HG02623 (cell line): Measurements from ENCODE around the gene DENND1A.

Experiments
- ATAC-seq: cut with Tn5 transposase; IDR thresholded peaks from one replicate; pipeline ENCODE4 v1.9.1; 2021; ENCODE audit warnings: moderate library complexity; ENCODE audit not compliant: unreplicated experiment

Gene DENND1A

DNA sequence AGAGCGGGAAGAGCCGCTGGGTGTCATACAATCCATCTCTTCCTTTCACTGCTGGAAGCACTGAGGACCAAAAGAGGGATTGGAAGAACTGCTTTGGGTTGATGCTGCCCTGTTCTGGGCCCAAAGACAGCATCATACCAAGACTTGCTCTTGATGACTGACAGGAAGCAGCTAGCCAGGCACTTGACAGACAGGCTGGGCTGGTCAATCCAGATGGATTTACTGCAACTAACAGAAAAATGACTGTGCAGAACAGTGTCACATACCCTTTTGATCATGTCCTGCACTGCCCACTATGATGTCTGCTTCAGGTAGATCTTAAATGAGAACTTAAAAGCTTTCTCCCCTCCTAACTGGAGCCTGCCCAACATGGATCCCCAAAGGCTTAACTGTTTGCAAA lies 416.4 kb downstream of the DENND1A start:
- no peak for ATAC-seq

DNA sequence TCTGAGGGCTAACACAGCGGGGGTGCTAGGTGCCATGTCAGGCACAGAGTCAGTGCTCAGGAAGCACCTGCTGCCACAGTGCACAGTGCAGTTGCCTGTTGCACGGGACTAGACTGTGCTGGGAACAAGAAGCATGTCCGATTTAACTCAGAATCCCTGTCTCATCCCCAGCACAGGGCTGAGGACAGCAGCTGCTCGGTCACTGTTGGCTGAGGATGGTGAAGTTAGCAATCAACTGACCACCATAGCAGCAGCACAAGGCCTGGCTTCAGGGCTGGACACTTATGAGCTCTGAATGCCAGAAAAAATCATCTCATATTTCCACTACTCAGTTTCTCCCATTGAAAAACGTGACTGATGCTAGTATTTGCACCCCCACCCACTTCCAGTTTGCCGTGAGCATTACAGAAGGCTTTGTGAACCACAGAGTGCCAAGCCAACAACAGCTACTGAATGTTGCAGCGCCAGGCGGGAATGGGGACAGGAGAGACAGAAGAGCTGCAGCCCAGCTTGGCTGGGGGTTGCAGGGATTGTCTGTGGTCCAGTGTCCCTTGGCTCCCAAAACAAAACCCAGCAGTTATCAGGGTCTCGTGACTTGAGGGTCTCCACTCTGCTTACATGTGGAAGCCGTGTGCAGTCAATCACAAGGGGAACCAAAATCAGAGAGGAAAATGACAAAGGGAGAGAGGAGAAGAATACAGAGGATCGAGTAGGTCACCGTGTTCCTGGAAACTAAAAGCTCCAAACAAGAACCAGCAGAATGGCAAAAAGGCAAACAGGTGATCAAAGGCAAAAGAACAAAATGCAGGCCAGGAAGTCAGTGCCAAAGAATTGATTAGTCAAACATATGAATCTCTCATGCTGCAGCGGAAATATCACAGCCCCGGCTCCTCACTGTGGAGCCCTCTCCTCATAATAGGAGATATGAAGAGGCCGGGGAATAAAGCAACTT lies 418.3 kb downstream of the DENND1A start:
- ATAC-seq = no peak

DNA sequence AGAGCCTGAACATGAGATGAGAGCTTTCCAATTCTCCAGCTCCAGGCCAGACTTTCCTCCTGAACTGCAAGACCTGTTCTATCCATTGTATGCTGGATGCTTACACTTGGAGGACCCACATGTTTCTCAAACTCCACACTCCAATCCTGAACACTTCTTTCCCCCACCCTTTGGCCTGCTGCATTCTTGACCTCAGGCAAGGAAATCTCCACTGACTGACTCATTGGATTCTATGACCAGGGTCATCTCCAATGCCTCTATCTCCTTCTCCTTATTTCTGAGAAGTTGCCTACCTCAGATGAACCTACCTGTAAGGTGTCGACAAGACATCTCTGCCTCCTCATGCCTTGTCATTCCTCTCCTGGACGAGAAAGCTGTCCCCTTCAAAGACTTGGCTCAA lies 420.3 kb downstream of the DENND1A start:
- ATAC-seq = no peak

DNA sequence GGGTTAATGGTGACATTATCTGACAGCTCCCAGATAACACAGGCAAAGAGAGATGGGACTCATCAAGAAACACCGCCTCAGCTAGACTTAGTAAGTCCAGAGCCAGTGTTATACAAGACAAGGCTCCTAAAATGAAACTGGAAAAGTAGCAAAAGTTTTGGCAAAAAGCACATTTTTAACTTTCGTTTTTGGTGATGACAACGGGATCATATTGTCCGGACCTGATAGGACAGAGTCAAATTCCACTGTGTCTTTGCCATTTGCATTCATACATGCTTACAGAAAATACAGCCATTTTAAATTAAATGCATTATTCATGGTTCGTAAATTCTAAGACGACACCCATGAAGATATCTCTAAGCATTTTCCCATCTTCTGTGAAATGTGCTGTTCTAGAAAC lies 421.9 kb downstream of the DENND1A start:
- ATAC-seq = no peak

DNA sequence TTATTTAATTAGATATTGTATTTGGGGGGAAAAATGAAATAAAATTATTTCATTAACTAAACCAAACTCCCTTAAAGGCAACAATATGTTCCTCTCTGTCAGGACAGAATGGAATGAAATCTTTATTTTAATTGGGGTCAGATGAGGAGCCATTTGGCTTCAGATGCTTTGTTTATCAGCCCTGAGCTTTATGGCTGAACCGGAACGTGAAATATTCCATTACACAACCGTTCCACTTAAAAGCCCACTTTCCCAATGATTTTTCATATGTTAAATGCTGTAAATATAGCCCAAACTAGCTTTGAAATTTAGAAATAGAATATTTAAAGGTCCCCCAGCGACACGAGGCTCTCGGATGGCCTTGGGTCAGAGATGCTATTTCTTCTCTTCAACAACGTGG lies 424.4 kb downstream of the DENND1A start:
- no peak for ATAC-seq

DNA sequence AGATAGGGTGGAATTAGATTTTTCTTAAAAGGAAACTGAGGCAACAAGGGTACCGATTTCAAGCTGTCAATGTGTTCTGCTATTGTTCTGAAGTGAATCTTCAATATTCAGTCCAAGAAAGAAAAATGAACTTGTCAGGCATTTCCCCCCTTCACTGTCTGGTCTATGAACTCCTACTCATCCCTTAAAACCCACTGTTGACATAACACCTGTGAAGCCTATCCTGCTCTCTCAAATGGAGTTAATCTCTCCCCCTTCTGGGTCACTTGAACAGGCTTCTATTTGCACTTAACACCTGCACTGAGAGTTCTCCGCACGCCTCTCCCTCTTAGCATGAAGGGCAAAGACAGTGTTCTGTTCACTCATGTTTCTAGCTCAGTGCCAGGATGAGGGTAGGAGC lies 429.6 kb downstream of the DENND1A start:
- no peak for ATAC-seq

DNA sequence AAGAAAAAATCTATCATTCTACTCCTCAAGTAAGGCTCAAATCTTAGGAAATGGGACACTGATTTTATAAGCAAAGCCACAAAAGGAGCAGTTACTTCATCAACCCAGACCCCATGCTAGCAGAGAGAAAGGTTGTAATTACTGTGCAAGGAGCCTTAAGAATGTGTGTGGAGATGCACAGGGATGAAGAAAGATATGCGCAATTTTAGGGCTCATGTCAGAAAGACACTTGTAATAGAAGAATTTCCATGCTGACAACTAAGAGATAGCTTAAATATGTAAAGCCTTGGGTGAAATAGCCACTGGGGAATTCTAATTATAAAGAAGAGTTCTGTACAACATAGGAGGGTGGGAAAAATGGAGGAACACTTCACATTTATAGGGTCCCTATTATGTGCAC lies 432.1 kb downstream of the DENND1A start:
- no peak for ATAC-seq

DNA sequence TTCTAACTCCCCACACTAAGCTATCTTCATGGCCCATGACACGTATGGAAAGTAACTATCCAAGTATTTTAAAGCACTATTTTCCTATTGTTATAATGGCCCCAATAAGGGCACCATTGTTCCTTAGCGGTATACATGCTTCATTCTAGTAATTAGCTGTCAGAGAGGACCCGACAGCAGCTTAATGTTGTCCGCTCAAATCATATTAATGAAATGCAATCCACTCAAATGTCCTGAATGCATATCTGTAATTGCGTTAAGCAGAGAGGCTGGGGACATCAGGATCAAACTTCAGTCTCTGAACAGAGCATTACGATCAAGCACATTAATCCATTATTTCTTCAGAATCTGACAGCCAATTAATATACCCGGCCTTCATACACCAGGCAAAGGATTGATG lies 434.2 kb downstream of the DENND1A start:
- ATAC-seq = no peak

DNA sequence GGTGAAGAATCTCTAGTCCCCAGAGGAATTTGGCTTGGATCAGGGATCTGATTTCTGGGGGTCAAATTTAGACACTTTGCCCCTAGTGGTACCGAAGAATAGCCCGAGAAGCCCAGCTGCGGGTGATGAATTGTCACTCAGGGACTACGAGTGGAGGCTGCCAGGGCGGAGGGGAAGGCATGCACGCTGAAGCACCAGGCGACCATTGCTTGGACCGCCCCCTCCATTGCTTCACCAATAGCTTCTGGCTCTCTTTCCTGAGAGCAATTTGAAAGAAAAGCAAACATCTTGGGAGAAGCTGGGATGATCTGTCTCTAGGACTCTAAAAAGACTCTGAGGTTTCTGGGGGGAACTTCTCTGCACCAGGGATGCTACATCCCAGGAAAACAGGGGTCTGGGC lies 436.3 kb downstream of the DENND1A start:
- no peak for ATAC-seq

DNA sequence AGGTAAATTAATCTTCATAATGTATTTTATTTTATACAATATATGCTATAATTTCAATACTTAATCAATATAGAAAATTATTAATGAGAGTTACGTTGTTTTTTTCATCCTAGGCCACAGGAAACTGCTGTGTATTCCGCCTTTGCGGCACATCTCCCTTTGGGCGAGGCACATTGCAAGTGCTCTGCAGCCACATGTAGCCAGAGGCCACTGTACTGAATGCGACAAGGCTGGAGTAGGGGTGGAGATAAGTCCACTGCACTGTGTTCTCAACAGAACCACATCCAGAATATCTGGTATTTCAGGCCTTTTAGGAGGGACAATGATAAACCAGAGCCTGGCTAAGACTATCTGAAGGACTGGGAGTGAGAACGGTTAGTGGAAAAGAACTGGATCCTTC lies 439.2 kb downstream of the DENND1A start:
- ATAC-seq = no peak

DNA sequence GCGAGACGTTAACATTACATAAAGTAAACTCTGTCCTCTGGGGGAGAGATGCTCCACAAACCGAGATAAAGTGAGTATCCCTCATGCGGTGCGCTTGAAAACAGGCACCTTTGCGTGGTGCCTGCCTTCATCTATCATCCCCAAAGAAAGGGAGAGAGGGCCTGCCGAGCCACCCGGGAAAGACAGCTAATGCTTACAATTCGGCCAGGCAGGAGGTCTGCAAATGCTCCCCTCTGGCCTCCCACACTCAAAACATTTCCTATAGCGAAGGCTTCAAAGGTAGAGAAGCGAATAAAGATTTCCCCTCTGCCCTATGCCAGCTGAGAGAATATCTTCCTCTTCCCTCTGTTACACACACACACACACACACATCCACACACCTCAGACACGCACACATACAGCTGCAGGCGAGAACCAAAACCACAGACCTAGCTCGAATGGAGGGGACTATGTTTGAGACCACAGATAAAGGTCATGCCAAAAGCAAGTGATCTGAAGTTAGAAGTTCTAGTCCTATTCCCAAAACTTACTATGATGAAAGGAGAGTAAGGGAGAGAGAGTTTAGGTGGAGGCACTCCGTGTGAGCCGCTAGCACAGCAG lies 441.1 kb downstream of the DENND1A start:
- ATAC-seq = no peak

DNA sequence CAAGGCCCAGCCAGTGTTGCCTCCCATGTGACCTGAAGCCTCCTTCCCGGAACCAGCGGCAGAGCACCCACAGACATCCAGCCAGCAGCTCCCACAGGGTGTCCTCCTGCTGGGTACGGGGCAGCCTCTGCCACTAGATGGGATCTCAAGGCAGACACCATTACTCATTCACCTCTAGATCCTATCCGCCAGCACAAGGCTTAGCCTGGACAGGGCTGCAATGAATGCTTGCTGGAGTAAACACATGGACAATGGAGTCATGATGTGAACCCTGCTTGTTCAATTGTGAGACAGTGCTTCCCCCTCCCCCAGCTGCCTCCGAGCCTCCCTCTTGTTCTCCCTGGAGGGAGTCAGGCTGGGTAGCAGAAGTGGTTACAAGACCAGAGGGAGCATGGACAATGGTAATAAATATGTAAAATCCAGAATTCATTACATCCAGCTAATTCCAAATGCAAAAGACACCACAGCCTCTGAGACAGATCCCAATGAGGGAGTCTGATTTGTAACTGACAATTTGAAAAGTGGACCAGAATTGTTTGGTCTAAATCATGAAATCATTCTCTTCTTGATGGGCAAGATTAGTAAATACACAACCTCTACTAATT lies 441.9 kb downstream of the DENND1A start:
- ATAC-seq = no peak

DNA sequence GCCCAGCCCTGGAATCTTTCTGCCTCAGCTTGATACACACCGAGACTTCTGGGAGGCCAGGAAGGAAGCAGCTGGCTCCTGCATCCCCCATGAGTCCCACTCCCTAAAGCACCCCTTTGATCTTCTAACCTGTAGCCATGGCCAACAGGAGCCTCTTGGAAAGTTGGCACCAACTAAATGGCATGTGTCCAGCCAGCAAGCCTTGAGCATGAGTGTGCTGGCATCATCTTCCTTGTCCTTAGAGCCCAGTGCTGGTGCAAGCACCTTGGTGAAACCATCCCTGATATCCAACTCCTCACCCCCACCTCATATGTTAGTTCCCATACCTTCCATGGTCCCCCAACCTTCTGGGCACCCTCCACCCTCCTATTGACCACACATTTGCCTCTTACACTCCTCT lies 443.5 kb downstream of the DENND1A start:
- ATAC-seq = no peak

DNA sequence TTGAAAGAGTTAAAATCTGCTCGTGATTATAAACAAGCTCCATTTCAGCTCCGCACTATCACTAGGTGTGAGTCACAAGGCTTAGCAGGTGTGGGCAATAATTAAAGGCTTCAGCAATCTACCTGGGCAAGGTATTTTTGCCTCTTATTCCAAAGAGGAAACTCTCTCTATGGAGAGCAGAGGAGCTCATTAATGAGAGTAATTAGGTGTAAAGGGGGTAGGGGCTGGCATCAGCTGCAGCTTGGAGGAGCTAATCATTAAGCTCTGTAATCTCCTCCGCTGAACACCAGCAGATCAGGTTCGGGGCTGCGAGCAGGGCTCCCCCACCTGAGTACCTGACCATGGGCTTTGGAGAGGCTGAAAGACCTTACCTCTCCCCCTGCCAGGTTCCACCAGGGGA lies 444.7 kb downstream of the DENND1A start:
- ATAC-seq = no peak

DNA sequence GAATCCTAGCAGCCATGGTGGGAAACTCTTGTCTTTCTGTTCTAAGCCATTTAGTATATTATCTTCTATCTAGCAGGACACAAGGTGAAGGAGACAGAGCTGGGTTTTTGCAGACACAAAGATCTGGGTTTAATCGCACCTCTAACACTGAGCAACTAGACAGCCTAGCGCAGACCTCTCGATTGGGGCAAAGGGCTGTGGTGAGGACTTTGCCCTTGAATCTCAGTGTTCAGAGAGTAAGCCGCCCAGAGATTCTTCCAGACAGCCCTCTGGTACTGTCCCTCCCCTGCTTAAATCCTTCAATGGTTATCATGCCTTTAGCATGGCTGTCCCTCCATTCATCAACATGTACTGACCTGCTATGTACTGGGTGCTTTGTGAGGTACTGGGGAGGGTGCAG lies 445.8 kb downstream of the DENND1A start:
- ATAC-seq = no peak

DNA sequence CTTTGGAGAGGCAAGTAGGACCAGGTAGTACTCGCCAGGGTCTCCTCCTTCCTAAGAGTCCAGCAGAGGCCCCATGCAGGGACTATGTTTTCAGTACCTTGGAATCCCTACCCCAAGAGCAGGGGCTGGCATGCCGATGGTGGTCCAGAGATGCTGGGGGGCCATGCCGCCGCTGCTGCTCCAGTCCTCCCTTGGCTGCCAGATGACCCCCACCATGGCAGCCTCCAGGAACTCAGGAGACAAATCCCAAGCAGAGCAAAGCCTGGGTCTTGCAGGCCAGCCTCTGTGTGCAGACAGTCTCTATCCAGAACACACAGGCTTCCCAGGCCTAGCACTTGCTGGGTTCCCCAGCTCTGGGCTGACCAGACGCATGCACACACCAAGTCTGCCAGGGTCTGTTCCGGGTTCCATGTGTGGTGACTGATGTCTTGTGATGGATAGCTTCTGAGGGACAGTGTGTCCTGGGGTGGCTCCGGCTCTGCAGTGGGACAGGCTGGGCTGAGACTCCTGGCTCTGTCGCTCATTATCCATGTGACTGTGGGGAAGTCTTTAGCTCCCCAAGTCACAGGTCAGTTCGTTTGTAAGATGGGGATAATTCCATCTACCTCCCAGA lies 446.6 kb downstream of the DENND1A start:
- ATAC-seq = no peak

DNA sequence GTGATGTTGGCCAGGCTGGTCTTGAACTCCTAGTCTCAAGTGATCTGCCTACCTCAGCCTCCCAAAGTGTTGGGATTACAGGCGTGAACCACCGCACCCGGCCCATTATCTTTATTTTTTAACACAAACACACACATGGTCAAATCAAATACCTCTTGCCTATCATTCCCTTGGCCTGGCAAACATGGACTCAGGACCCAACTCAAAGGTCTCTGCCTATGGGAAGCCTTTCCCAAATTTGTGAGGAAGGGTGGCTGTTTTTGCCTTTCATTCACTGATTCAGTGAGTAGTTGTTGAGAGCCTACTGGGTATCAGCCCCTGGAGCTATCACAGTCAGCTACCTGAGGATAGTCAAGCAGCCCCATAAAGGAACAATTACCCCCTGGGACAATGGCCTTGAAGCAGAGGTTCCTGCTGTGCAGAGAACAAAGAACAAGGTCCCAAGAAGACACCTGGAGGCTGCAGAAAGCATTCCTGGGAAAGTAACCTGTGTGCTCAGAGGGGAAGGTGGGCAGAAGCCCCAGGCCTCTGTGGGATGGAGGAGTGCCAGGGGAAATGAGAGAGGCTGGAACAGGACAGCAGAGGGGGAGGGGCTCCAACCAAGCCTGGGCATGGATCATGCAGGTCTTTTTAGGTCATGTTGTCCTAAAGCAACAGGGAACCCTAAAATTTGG lies 447.5 kb downstream of the DENND1A start:
- no peak for ATAC-seq

DNA sequence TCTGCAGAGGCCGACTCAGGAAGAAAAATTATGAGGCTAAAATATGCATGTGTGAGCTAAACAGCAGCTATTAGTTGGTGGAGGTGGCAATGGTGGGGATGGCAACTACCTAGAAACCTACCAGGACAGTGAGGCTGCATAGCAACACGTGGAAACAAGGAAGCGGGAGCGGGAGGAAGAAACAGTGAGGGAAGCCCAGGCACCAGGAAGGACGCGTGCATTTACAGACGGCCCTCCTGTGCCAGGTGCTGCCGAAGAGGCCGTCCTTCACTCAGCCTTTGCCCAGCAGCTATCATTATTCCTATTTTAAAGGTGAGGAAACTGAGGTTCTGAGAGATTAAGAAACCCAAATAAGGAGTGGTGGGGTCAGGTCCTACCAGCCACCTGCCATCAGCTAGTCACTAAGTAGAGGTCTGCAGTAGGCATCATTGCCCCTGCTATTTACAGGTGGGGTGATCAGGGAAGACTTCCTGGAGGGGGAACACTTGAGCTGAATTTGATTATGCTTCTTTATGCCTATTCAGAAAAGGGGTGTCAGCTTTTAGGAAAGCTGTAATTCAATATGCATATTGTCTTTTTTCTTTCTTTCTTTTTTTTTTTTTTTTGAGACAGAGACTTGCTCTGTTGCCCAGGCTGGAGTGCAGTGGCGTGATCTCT lies 448.6 kb downstream of the DENND1A start:
- ATAC-seq = no peak

DNA sequence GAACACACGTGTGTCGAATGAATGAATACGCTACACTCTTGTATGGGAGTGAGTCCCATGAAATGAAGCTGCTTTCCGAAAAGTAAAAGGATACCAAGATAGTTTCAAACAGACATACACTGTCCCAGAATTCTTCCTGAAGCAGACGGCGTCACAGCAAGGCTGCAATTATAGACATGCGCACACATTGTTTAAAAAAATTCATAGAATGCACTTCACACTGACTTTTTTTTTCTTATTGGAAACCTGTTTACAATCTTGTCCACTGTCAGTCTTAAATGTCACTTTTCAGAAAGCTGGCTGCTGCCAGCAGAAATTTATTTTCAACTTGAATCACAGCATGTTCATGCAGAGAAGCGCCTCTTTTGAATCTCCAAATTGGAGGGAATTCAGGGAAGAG lies 449.1 kb downstream of the DENND1A start:
- ATAC-seq = no peak

DNA sequence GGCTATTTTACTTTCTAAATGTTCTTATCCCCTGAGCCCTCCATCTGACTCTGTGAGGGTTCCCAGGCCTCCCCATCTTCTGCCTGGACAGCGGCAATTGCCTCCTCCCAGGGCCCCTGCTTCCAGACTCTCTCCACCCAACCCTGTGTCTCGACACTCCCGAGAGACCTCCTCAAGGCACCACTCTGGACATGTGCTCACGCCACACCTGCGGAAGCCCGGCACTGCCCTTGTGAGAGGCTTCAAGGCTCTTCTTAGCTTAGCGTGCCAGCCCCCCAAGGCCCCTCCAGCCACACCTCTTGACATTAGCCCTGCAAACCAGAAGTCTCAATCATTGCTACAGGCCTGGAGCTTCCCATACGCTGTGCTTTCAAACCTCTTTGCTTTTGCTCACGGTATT lies 449.8 kb downstream of the DENND1A start:
- ATAC-seq = no peak
